Esophagus squamous epithelium (tissue), 5 donors: ENCODE results near the gene UBE2Z. TPM values are rescaled to one million over a fixed set of nuclear protein-coding genes. Genes with fewer than 3 reads are reported as not detected.

ENCODE experiments used
- DNase-seq: peaks from one replicate; lab custom pipeline; 2025; lab: John Stamatoyannopoulos, UW
- H3K27ac ChIP-seq, 4 donors: fragments of 200-600 bp; sonication (generic); one replicate each; pipeline ENCODE4 v1.5.1; 2016 to 2019; ENCODE audit warnings: mild to moderate bottlenecking in 1 of 4
- H3K27me3 ChIP-seq, 4 donors: fragments of 200-600 bp; sonication (generic); 1 replicate in 3 of 4; 2 replicates in 1 of 4; pipeline versions ENCODE4 v1.5.1 to v1.6.0; 2017 to 2021; ENCODE audit warnings: antibody characterized with exemption in 1 of 4
- H3K36me3 ChIP-seq, 3 donors: fragments of 200-600 bp; sonication (generic); one replicate each; pipeline ENCODE4 v1.5.1; 2016 to 2019
- H3K4me1 ChIP-seq, 3 donors: fragments of 200-600 bp; sonication (generic); one replicate each; pipeline ENCODE4 v1.5.1; 2017 to 2019
- H3K4me3 ChIP-seq, 4 donors: fragments of 200-600 bp; sonication (generic); 1 replicate in 3 of 4; 2 replicates in 1 of 4; pipeline ENCODE4 v1.5.1; 2016 to 2019; ENCODE audit warnings: mild to moderate bottlenecking in 2 of 4, moderate library complexity in 1 of 4
- H3K9me3 ChIP-seq, 3 donors: fragments of 200-600 bp; sonication (generic); one replicate each; pipeline ENCODE4 v1.5.1; 2016 to 2019
- CTCF ChIP-seq, 6 experiments: fragments of 450-650 bp in 4 of 6; fragments of 200-600 bp in 2 of 6; sonication (generic) in 2 of 6; IDR thresholded peaks; one replicate each; pipeline ENCODE4 v1.5.1; 2016 to 2019; ENCODE audit warnings: antibody characterized with exemption in 6 of 6, mild to moderate bottlenecking in 4 of 6, moderate library complexity in 4 of 6
- POLR2A ChIP-seq, 4 donors: fragments of 450-650 bp; IDR thresholded peaks; one replicate each; pipeline ENCODE4 v1.6.1; 2017; ENCODE audit warnings: antibody characterized with exemption in 4 of 4, mild to moderate bottlenecking in 4 of 4, moderate library complexity in 3 of 4
- WGBS, 2 donors: methylation state at CpG; one replicate each; pipeline ENCODE4 v1.1.5; 2018; 5-methylcytosine and 5-hydroxymethylcytosine counted together
- intact Hi-C: fragments of 100-400 bp; cut with DNase I; formaldehyde crosslinking; loops from one replicate; pipeline ENCODE4 v1.15.0; 2022
- total RNA-seq, 4 donors: library from RNA; depleted of rRNA; stranded (reverse); fragments of >200 nt; gene quantifications; one replicate each; pipeline ENCODE4 v1.1.0, GENCODE V29; 2016
- donor health status: DM: yes; HTN: yes; CAD: no.

Gene UBE2Z
- total RNA-seq, 4 donors from 2014 or later = 45.3 to 57.6 (median 53.3) TPM

- Histone ChIP-seq H3K4me3 (no peak overlapping the region), H3K36me3 (no peaks in the 10 kb centered on the region), H3K4me1 (no peaks in the 10 kb centered on the region), H3K9me3 (no peaks in the 10 kb centered on the region), H3K27ac (no peak overlapping the region), H3K27me3 (peaks cover 0 to 67% (median 0%) of the 10 kb centered on the region in 4 donors)
- no peak for DNase-seq
- TF ChIP-seq POLR2A (IDR thresholded peaks at IDR 0.05) (no peak), CTCF (IDR thresholded peaks at IDR 0.05) (no peak)
- intact Hi-C loops = no loop called here
- WGBS, 2 donors = 26 to 27% methylated on average over 5 of the region's 5 CpGs
Observed at GRCh38 chr17:48952904-48953303, 44.7 kb downstream of the UBE2Z start.

GRCh38 chr17:48954300-48954755, 46.1 kb downstream of the UBE2Z start:
- Histone ChIP-seq H3K4me3 (no peak overlapping the region), H3K27me3 (peaks cover 0 to 81% (median 0%) of the 10 kb centered on the region in 4 donors), H3K9me3 (no peaks in the 10 kb centered on the region), H3K27ac (no peak overlapping the region), H3K36me3 (no peaks in the 10 kb centered on the region), H3K4me1 (no peaks in the 10 kb centered on the region)
- DNase-seq = no peak
- 21 to 26% methylated on average over 6 to 7 of the region's 7 CpGs for whole genome bisulfite sequencing, 2 donors
- intact Hi-C loops = no loop called here
- TF ChIP-seq CTCF (IDR thresholded peaks at IDR 0.05) = no peak
- TF ChIP-seq POLR2A (IDR thresholded peaks at IDR 0.05) = no peak

GRCh38 chr17:48960834-48961515, 52.8 kb downstream of the UBE2Z start:
- TF ChIP-seq POLR2A (IDR thresholded peaks at IDR 0.05) = no peak
- TF ChIP-seq CTCF (IDR thresholded peaks at IDR 0.05) = no peak
- no peaks in the 10 kb centered on the region for H3K9me3 ChIP-seq
- no peak for DNase-seq
- H3K27me3 ChIP-seq = peaks cover 0 to 78% (median 3%) of the 10 kb centered on the region in 4 donors
- H3K4me1 ChIP-seq = peaks cover 0 to 4% (median 0%) of the 10 kb centered on the region in 3 donors
- no peak overlapping the region for H3K27ac ChIP-seq
- no peak overlapping the region for H3K4me3 ChIP-seq
- H3K36me3 ChIP-seq = no peaks in the 10 kb centered on the region
- WGBS, 2 donors = 35 to 69% methylated on average over 2 to 5 of the region's 11 CpGs
- intact Hi-C loops = no loop called here

GRCh38 chr17:48961516-48962233, 53.5 kb downstream of the UBE2Z start:
- 23 to 30% methylated on average over 6 of the region's 10 CpGs for WGBS, 2 donors
- DNase-seq = no peak

More at GRCh38 chr17:48961516-48962233, 53.5 kb downstream of the UBE2Z start:
- Histone ChIP-seq H3K9me3 (no peaks in the 10 kb centered on the region), H3K4me3 (no peak overlapping the region), H3K27ac (no peak overlapping the region), H3K4me1 (peaks cover 0 to 4% (median 0%) of the 10 kb centered on the region in 3 donors), H3K27me3 (peaks cover 0 to 80% (median 3%) of the 10 kb centered on the region in 4 donors), H3K36me3 (no peaks in the 10 kb centered on the region)
- intact Hi-C loops = no loop called here
- TF ChIP-seq CTCF (IDR thresholded peaks at IDR 0.05) (no peak), POLR2A (IDR thresholded peaks at IDR 0.05) (no peak)
